Ramos (cell line): ENCODE measurements around the gene TSPAN32.

ENCODE experiments used
- in situ Hi-C: fragments of 300-500 bp; cut with MboI; formaldehyde crosslinking; loops from one replicate; pipeline ENCODE4 v1.14.3; 2022; ENCODE audit warnings: low sequenced_read_pairs; ENCODE audit not compliant: unreplicated experiment

Gene TSPAN32

DNA sequence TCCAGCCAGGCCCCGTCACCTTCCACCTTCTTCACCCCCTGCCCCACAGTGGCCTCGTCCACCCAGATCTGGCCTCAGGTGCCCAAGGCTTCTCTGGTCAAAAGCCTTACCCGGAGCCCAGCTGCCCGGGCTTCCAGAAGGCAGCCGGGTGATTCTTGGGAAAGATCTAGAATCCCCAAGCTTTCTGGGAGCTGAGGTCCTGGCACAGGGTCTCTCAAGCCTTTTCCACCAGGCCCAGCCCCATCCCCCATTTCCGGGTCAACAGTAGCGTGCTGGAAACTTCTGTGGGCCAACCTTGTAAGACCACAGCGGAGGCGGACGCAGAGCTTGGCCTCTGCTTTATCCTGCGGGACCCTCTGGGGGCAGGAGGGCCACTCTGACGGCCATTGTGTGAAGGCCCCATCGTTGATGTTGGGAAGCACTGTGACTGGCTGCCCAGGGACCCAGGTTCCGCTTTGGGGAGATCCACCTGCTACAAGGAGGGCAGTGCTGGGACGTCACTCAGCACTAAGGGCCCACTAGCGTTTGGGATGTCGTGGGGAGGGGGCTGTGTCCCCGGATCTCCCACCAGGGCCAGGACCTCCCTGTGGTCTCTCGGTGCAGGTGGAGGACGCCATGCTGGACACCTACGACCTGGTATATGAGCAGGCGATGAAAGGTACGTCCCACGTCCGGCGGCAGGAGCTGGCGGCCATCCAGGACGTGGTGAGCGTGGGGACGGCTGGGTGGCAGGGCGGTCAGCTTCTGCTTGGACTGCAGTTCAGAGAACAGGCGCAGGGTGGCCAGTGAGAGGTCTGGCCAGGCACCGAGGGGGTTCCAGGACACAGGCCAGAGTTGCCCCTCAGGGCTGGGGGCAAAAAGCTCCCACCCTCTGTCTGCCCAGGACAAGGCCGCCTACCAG lies 11.5 kb downstream of the TSPAN32 start:
- in situ Hi-C loops, result loop anchor here (5.0 kb wide), 1 partner anchor 104 kb away; no protein-coding TSS in a partner anchor

DNA sequence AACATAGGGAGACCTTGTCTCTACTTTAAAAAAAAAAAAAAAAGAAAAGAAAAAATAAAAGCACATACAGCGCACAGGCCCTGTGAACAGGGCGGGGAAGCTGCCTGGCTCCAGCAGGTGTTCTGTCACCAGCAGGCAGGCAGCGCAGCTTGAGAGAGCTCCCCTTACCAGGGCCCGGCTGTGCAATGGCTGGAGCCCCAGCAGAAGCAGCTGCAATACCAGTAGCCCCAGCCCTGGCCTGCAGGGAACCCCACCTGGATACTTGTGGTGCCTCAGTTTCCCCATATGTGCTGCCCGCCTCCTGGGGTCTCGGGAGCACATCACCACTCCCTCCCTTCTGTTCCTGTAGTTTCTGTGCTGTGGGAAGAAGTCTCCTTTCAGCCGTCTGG lies 12.3 kb downstream of the TSPAN32 start:
- in situ Hi-C loops, result loop anchor here (5.0 kb wide), 1 partner anchor 103 kb away; no protein-coding TSS in a partner anchor

DNA sequence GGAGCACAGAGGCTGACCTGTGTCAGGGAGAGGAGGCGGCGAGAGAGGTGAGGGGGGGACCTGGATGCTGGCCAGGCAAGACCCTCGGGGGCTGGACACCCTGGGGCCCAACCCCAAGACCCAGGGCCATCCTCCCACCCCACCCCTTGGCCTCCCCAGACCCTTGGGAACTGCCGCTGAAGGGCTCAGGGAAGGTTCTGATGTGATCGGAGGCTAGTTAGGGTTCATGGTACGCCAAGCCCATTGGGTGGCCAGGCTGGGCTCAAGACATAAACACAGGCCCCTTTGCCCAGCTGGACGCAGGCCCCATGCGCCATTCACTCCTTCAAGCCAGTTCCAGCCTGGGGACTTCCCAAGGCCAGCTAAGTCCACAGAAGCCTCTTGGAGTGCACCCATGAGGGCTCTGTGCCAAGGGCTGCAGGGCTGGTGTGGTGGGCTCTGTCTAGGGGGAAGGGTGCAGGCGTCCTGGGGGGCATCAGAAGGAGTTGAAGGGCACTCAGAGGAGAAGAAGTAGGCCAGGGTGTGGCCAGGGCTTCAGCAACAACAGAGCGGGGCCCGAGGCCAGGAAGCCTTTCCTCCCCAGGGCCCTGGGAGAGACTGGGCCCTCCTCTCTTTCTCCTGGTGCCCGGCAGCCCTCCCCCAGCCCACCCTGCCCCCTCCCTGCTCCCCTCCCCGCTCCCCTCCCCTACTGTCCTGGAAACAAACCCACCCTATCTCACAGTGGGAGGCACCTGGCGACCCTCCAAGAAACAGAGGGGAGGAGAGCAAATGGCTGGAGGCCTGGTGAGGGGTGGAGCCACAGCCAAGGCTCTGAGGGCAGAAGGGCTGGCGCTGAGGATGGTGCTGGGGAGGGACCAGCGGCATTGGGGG lies 12.9 kb downstream of the TSPAN32 start:
- in situ Hi-C loops, result loop anchor here (5.0 kb wide), 1 partner anchor 103 kb away; no protein-coding TSS in a partner anchor

DNA sequence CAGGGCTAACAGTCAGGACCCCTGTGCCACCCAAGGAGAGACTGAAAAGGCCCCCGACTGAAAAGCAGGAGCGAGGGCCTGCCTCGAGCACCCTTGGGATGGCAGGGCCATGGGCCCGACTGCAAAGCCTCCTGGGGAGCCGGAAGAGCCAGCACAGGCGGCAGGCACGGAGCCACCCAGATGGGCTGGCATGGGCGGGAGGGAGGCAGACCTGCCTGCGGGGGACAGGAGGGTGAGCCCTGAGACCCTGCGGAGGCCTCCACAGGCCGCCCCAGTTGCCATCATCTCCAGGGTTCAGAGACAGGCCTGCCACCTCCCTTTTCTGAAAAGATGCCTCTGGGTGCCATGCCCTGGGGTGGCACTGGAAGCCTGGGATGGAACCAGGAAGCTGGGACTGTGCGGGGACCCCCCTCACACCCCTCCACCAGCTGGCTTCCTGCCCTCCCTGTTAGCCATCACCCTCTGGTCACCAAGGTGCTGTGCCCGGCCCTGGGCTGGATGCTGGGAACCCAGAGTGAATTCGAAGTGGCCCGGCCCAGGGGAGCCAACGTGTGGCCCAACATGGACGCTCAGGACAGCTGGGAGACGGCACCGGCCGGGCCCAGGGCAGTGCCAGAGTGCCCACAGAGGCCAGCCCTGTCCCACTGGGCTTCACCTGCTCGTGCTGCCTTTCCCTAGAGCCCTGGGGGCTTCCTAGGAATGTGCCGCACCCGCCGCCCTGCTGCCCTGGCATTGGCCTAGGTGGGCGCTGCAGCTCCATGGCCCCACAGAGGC lies 13.8 kb downstream of the TSPAN32 start:
- in situ Hi-C loops, result no loop called here

DNA sequence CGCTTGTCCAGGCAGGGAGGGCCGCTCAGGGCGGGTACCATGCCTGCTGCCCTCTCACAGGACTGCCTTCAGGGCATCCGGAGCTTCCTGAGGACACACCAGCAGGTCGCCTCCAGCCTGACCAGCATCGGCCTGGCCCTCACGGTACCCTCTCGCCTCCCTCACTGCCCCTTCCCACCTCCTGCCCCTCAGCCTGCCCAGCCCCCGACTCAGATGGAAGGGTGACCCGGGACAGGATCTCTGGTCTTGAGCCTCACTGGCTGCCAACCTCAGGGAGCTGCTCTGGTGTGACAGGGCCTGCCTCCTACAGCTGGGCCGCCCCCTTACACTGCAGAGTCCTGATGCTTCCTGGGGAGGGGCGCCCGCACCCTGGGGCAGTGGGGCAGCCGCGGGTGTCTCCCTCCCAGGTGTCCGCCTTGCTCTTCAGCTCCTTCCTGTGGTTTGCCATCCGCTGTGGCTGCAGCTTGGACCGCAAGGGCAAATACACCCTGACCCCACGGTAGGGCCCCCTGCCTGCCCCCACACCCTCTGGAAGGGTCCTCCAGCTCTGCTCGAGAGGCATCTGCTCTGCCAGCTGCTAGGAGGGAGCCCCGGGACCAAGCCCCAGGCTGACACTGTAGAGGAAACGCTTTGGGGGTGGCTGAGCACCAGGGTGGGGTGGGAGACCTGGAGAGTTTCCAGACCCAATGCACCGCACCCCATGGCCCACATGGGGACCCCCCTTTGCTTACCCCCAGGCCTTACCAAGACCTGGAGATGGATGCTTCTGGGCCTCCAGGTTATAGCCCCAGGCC lies 14.6 kb downstream of the TSPAN32 start:
- in situ Hi-C loops, result no loop called here

DNA sequence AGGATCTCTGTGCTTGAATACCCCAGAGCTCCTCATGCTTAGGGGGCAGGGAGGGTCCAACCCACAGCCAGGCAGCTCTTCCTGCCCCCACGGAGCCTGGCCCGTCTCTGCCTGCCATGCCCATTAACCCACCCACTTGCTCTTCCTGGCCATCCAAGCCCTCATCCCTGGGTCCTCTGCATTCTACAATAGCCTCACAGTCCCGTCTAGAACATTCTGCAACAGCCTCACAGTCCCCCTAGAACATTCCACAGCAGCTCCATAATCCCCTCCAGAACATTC lies 15.1 kb downstream of the TSPAN32 start:
- in situ Hi-C loops, result no loop called here

DNA sequence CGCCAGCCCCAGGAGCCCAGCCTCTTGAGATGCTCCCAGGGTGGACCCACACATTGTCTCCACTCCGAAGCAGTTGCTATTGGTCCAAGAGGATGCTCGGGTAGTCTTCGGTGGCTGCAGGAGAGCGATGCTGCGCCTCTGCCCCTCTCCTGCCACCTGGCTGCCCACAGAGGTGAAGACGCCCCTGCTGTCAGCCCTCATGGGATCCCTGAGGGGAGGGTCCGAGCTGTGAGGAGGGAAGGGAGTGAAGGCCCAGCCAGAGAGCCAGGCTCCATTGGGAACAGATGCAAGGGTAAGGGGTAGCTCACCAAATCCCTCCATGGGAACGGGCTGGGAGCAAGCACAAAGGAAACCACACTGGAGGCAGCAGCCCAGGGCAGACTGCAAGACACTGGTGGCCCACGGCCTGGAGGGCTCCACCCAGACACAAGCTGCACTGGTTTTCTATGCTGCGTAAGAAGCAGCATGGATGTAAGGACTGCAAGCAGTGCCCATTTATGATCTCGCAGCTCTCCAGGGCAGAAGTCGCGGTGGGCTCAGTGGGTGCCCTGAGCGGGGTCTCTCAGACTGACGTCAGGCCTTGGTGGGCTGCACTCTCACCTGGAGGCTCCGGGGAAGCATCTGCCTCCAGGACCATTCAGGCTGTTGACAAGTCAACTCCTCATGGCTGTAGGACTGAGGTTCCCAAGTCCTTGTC lies 15.7 kb downstream of the TSPAN32 start:
- in situ Hi-C loops, result no loop called here

DNA sequence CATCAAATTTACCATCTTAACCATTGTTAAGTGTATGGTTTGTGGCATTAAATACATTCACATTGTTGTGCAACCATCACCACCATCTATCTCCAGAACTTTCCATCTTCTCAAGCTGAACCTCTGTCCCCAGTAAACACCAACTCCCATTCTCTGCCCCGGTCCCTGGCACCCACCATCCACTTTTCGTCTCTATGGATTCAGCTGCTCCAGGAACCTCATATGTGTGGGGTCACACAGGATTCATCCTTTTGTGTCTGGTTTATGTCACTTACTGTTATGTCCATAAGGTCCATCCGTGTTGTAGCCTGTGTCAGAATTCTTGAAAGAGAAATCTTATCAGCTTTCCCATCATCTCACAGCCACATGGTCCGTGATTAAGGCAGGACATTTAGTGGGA lies 16.3 kb downstream of the TSPAN32 start:
- in situ Hi-C loops, result no loop called here

DNA sequence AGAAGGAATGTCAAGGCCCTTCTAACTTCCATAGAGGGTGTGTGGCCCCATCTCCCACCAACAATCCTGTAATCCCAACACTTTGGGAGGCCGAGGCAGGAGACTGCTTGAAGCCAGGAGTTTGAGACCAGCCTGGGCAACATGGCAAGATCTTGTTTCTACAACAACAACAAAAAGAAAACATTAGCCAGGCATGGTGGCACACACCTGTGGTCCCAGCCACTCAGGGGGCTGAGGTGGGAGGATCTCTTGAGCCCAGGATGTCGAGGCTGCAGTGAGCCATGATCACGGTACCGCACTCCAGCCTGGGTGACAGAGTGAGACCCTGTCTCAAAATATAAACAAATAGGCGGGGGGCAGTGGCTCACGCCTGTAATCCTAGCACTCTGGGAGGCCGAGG lies 16.9 kb downstream of the TSPAN32 start:
- in situ Hi-C loops, result no loop called here

DNA sequence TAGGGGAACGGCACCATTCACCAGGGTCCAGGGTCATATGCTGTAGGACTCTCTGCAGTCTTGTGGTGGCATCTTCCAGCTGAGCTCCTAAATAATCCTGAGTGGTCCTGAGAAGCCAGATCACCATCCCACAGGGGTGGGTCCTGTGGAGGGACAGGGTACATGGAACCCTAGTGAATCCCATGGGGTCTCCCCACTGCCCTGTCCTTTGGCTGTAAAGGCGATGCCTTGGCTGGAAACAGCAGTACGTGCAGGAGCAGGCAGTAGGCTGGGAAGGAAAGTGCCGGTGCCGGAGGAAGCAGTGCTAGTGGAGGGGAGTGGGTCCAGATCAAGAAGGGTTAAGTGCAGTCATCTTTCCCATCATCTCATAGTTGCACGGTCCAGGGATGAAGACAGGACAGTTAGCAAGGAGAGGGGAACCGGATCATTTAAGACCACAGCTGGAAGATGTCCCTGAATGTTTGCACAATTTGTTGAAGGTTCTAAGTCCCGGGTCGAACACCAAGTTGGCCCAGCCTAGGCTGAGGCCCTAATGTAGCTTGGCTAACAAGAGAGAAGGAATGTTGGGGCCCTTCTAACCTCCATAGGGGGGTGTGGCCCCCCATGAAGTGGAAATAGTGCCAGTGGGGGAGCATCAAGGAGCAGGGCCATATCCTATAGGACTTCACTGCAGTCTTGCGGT lies 18.1 kb downstream of the TSPAN32 start:
- in situ Hi-C loops, result no loop called here

DNA sequence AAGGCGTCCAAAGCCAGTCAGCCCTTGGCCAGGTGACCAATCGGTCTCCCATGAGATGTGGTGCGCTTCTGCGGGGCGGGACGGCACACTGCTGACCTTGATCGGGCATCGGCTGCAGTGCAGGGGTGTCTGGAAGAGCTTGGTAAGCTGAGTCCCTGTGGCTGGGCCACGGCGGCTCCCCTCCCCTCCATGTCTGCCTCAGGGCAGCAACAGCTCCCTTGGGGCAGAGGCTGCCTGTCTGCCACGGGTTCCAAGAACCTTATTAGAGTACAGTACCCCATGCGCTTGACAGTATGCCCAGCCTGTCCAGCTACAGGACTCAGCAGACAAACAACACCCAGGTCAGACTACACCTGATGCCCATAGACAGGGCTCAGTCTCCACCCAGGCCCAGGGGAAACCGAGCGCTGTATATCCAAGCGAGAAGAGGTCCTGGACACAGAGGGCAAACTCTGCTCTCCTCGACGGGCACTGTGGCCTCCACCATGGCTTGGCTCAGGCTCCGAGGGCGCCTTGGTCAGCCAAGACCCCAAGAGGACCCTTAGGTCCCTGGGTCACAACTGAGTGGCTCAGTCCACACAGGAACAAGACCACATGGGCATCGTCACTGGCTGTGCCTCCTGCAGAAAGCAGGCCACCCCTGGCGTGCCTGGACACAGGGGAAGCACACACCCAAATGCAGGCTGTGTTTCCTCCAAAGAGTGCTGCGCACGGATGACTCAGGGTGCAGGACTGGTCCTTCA lies 18.9 kb downstream of the TSPAN32 start:
- in situ Hi-C loops, result no loop called here

DNA sequence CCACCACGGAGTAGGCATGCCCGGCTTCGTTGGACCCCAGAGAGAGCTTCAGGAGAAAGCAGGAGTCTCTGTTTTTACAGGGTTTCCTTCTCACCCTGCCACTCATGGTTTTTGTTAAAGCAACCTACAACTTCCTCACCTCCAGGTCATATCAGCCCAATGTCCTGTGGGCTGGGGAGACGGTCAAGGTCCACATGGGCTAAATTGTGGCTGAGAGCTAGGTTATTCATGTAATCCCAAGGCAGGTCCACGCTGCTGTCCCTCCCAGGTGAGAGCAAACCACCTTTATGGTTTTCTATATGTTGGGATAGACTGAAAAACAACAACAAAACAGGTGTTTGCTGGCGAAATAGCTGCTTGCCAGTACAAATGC lies 19.5 kb downstream of the TSPAN32 start:
- in situ Hi-C loops, result no loop called here

DNA sequence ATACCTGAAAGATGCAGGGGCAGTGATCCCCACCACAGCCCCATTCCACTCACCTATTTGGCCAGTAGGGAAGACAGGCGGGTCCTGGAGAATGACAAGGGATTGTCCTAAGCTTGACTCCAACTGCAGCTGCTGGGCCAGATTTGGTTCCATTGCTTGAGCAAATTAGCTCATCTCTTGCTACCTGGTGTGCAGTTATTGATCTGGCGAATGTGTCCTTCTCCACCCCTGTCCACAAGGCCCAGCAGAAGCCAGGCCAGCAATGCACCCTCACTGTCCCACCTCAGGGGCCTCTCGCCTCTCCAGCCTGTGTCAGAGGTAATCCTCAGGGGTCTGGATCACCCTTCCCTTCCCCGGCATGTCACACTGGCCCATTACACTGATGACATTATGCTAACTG lies 23.3 kb downstream of the TSPAN32 start:
- in situ Hi-C loops, result no loop called here

DNA sequence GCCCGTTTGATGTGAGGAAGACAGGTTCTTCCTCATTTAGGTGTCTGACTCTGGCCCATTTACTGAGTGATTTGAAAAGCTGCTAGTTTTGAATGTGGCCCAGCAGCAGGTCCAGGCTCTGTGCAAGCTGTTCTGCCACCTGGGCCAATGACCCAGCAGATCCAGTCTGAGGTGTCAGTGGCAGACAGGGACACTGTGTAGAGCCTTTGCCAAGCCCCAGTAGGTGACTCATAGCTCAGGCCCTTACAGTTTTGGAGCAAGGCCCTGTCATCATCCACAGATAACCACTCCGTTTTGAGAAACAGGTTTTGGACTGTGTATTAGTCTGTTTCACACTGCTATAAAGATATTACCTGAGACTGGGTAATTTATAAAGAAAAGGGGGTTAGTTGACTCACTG lies 23.9 kb downstream of the TSPAN32 start:
- in situ Hi-C loops, result no loop called here

DNA sequence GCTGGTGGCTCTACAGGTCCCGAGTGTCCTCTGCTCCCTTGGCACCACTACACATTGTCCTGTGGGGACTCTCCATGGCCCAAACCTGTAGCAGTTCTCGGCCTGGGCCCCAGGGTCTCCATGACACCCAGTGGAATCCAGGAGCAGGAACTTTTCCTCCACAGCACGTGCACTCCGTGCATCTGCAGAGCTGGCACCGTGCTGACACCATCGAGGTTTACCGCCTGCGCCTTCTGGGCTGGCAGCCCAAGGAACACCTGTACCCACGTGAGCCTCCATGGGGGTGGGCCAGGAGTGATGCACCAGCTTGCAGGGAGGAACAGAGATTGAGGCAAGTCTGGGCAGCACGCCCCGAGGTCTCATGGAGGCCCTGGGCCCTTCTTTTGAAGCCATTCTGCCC lies 25.2 kb downstream of the TSPAN32 start:
- in situ Hi-C loops, result no loop called here

DNA sequence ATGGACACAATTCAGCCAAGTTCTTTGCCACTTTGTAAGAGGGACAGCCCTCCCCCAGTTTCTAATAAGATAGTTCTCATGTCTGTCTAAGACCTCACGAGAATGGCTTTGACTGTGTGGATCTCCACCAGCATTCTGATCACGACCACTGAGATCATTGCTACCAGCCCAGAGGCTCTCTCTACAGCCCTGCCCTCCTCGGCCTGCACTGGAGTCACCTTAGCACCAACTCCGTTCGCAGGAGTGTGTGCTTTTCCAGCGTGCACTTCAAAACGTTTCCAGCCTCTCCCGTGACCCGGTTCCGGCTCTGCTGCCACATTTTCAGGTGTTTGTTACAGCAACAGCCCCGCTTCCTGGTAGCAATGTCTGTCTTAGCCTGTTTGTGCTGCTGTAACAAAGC lies 26.2 kb downstream of the TSPAN32 start:
- in situ Hi-C loops, result no loop called here

DNA sequence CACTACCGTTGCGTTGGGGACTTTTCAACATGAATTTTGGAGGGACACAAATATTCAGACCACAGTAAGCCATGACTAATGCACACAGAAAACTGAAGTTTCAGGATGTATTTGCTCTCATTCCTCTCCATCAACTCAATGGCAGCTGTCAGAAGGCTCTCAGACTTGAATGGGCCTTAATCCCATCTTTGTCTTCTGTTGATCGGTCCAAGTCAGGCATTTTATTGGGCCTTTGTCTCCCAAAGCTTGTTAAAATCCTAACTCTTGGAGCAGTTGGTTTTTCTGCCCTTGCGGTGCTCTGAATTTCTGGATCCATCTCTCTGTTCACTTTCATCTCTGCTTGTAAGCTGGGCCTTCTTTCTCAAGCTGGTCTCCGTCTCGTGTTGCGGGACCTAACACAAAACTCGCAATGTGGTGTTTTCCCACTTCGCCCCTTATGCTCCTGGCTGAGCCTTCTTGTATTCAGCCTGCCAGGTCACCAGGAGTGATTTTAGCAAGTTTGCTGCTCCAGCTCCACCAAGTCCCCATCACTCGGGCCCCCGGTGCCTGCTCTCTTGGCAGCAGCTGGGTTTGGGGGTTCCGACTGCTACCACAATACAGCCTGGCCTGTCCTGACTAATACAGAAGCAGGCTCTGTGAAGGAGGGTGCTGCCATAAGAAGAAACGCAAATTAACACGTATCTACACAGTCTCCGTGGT lies 27.0 kb downstream of the TSPAN32 start:
- in situ Hi-C loops, result no loop called here

DNA sequence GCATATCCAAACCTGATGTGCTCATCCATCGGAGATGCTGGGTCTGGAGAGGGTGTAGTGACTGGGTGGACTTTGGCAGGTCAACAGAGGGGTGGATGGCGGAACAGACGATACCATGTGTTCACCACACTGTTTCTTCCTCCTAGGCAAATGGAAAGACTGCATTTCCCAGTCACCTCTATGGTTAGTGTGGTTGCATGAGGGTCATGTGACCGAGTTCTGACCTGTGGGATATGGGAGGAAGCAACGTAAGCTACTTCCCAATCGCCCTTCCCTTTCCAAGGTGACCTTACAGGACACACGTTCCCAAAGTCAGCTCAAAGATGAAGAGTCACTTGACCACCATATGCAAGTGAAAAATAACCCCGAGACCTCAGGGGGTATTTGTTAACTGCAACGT lies 27.7 kb downstream of the TSPAN32 start:
- in situ Hi-C loops, result no loop called here
